ENCODE results near the gene TMEM240. TPM values are rescaled to one million over a fixed set of nuclear protein-coding genes. Genes with fewer than 3 reads are reported as not detected.
"Not testable (repeated sequence)": the region's sequence is repeated elsewhere in the genome, so short reads cannot be mapped to it uniquely, and the experiment has no call there.

Gene TMEM240
- total RNA-seq, 1 donor from 2014 or later: 4.7 TPM

- not testable (repeated sequence) for DNase-seq (ENCODE audit: low spot score)
Measured at GRCh38 chr1:1557688-1558087, 17.3 kb upstream of the TMEM240 start.

GRCh38 chr1:1556961-1557360 lies 16.5 kb upstream of the TMEM240 start:
- DNase-seq (ENCODE audit: low spot score): not testable (repeated sequence)

- no peak for DNase-seq (ENCODE audit: low spot score)
Measured at GRCh38 chr1:1556505-1556904, 16.1 kb upstream of the TMEM240 start.

GRCh38 chr1:1554926-1555915 lies 14.8 kb upstream of the TMEM240 start:
- DNase-seq (ENCODE audit: low spot score): no peak

- DNase-seq (ENCODE audit: low spot score): no peak
Measured at GRCh38 chr1:1554550-1554925, 14.1 kb upstream of the TMEM240 start.

GRCh38 chr1:1553821-1554494 lies 13.5 kb upstream of the TMEM240 start:
- no peak for DNase-seq (ENCODE audit: low spot score)

GRCh38 chr1:1552263-1552639 lies 11.8 kb upstream of the TMEM240 start:
- DNase-seq (ENCODE audit: low spot score): no peak

GRCh38 chr1:1551524-1552262 lies 11.3 kb upstream of the TMEM240 start:
- no peak for DNase-seq (ENCODE audit: low spot score)

- DNase-seq (ENCODE audit: low spot score): no peak
Measured at GRCh38 chr1:1550591-1551432, 10.4 kb upstream of the TMEM240 start.

GRCh38 chr1:1550087-1550486 lies 9.7 kb upstream of the TMEM240 start:
- DNase-seq (ENCODE audit: low spot score): no peak

GRCh38 chr1:1548591-1548990 lies 8.2 kb upstream of the TMEM240 start:
- no peak for DNase-seq (ENCODE audit: low spot score)

GRCh38 chr1:1547476-1547875 lies 7.1 kb upstream of the TMEM240 start:
- DNase-seq (ENCODE audit: low spot score): no peak

- no peak for DNase-seq (ENCODE audit: low spot score)
Measured at GRCh38 chr1:1547011-1547410, 6.6 kb upstream of the TMEM240 start.

- no peak for DNase-seq (ENCODE audit: low spot score)
Measured at GRCh38 chr1:1545946-1546737, 5.7 kb upstream of the TMEM240 start.

- DNase-seq (ENCODE audit: low spot score): no peak
Measured at GRCh38 chr1:1544544-1544943, 4.1 kb upstream of the TMEM240 start.

GRCh38 chr1:1543706-1544099 lies 3.3 kb upstream of the TMEM240 start:
- DNase-seq (ENCODE audit: low spot score): no peak

- DNase-seq (ENCODE audit: low spot score): no peak
Measured at GRCh38 chr1:1542766-1543705, 2.6 kb upstream of the TMEM240 start.

GRCh38 chr1:1541956-1542765 lies 1.7 kb upstream of the TMEM240 start:
- DNase-seq (ENCODE audit: low spot score): no peak

Measured in mucosa of gallbladder (tissue), 1 donor.